Upper lobe of right lung (tissue), 1 donor: ENCODE measurements around the gene SLC36A3. TPM values are rescaled to one million over a fixed set of nuclear protein-coding genes. Genes with fewer than 3 reads are reported as not detected.
A peak's percentile ranks its signal among the peaks of the same experiment; 100 is the strongest.

ENCODE experiments used
- ATAC-seq: fragments of 200-7000 bp; cut with Tn5 transposase; one replicate; pipeline ENCODE4 v1.9.1; 2020; ENCODE audit warnings: mild to moderate bottlenecking, moderate library complexity
- DNase-seq: peaks from one replicate; pipeline ENCODE4 v3.0.0-alpha.2; 2020
- H3K27ac ChIP-seq: fragments of 200-600 bp; one replicate; pipeline ENCODE4 v1.8.0; 2022
- H3K27me3 ChIP-seq: fragments of 200-600 bp; one replicate; pipeline ENCODE4 v1.8.0; 2022; ENCODE audit warnings: mild to moderate bottlenecking
- H3K36me3 ChIP-seq: fragments of 200-600 bp; one replicate; pipeline ENCODE4 v1.8.0; 2022
- H3K4me1 ChIP-seq: fragments of 200-600 bp; one replicate; pipeline ENCODE4 v1.8.0; 2022
- H3K4me3 ChIP-seq: fragments of 200-600 bp; one replicate; pipeline ENCODE4 v1.8.0; 2022; ENCODE audit warnings: mild to moderate bottlenecking
- H3K9me3 ChIP-seq: fragments of 200-600 bp; one replicate; pipeline ENCODE4 v1.8.0; 2022
- intact Hi-C: fragments of 100-400 bp; cut with DNase I; formaldehyde crosslinking; loops from one replicate; pipeline ENCODE4 v1.11.0; 2022
- total RNA-seq: library from RNA; stranded (reverse); fragmentation: NEBNext Ultra II Directional; extraction: Animal tissue kit (Norgen Biotek cat#: 25700); gene quantifications from one replicate; pipeline ENCODE4 v1.2.1, GENCODE V29; 2021
- TF ChIP-seq, protein P1 (sequence below): fragments of 200-600 bp; IDR thresholded peaks from one replicate; pipeline ENCODE4 v1.8.0; 2022; ENCODE audit warnings: antibody characterized with exemption
- donor health status: DM: no; HTN: yes; CAD: no; lungs with severe emphysema.

SLC36A3 gene
- total RNA-seq, 1 donor from 2014 or later = not detected

DNA sequence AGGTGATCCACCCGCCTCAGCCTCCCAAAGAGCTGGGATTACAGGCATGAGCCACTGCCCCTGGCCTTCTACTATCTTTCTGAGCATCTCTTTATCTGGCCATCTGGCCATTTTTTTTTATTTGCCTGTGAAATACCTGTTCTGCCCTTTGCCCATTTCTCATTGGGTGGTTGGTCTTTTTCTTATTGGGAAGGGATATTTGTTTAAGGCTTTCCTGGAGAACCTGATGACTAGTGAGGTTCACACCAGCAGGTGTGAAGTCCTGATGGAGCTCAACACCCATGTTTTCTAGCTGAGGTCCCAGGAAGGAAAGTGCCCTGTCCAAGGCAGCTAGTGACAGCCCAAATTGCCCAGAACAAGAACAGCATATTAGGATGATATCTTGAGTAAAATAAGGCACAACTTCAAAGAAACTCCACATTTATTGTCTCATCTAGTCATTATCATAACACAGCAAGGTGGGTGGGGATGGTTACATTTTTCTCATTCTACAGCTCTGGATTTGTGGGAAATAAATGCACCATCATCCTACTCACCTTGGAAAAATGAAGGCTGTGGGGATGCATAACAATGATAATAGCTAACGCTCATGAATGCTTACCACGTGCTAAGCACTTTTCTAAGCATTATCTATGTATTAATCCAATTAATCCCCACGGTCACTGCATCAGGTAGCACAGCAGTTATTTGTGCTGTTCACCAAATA lies 20.3 kb downstream of the SLC36A3 start:
- TF ChIP-seq, protein P1, sequence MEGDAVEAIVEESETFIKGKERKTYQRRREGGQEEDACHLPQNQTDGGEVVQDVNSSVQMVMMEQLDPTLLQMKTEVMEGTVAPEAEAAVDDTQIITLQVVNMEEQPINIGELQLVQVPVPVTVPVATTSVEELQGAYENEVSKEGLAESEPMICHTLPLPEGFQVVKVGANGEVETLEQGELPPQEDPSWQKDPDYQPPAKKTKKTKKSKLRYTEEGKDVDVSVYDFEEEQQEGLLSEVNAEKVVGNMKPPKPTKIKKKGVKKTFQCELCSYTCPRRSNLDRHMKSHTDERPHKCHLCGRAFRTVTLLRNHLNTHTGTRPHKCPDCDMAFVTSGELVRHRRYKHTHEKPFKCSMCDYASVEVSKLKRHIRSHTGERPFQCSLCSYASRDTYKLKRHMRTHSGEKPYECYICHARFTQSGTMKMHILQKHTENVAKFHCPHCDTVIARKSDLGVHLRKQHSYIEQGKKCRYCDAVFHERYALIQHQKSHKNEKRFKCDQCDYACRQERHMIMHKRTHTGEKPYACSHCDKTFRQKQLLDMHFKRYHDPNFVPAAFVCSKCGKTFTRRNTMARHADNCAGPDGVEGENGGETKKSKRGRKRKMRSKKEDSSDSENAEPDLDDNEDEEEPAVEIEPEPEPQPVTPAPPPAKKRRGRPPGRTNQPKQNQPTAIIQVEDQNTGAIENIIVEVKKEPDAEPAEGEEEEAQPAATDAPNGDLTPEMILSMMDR = no peak
- Histone ChIP-seq H3K4me3 (no peak overlapping the region), H3K4me1 (no peaks in the 10 kb centered on the region), H3K27me3 (no peaks in the 10 kb centered on the region), H3K36me3 (no peaks in the 10 kb centered on the region), H3K9me3 (no peaks in the 10 kb centered on the region), H3K27ac (no peak overlapping the region)
- ATAC-seq (no peak), DNase-seq (no peak)
- intact Hi-C loops = no loop called here

DNA sequence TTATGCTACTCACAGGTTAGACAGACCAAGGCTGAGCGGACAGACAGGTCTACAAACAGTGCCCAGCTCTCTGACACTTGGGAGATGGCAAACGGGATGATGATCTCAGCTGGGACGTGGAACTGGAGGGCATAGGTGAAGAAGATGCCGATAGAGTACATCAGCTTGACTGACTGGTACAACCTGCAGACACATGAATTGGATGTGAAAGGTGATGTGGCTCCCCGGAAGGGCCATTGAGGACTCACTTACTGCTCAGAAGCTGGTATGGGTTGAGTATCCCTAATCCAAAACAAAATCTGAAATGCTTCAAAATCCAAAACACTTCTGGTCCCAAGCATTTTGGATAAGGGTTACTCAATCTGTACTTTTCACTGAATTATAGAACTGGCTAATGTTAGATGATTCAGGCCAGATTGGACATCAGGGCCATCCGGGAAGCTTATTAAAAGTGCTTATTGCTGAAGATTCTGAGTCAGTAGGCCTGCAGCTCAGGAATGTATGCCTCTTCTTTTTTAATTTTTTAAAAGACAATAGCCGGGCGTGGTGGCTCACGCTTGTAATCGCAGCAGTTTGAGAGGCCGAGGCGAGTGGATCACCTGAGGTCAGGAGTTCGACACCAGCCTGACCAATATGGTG lies 22.4 kb downstream of the SLC36A3 start:
- Histone ChIP-seq H3K4me3 (no peak overlapping the region), H3K36me3 (no peaks in the 10 kb centered on the region), H3K27me3 (no peaks in the 10 kb centered on the region), H3K4me1 (no peaks in the 10 kb centered on the region), H3K9me3 (no peaks in the 10 kb centered on the region), H3K27ac (no peak overlapping the region)
- no peak for ATAC-seq
- TF ChIP-seq, protein P1 = no peak
- intact Hi-C loops = no loop called here
- no peak for DNase-seq

DNA sequence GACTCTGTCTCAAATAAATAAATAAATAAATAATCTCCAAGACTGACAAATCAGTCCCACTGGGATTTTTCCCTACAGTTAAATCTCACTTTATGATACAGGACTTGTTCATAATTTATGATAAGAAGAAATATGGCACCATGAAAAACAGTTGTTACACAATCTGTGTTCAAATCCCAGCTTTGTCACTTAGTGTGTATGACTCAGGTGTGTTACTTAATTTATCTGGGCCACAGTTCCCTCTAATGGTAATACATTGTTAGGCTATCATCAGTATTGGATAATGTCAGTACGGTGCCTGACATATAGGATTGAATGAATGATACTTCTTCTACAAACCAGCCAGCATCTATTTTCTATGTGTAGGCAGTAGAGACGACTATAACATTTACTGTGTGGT lies 23.1 kb downstream of the SLC36A3 start:
- Histone ChIP-seq H3K27me3 (no peaks in the 10 kb centered on the region), H3K4me3 (no peak overlapping the region), H3K36me3 (no peaks in the 10 kb centered on the region), H3K27ac (no peak overlapping the region), H3K9me3 (no peaks in the 10 kb centered on the region), H3K4me1 (no peaks in the 10 kb centered on the region)
- ATAC-seq (no peak), DNase-seq (no peak)
- TF ChIP-seq, protein P1 = no peak
- intact Hi-C loops = no loop called here

DNA sequence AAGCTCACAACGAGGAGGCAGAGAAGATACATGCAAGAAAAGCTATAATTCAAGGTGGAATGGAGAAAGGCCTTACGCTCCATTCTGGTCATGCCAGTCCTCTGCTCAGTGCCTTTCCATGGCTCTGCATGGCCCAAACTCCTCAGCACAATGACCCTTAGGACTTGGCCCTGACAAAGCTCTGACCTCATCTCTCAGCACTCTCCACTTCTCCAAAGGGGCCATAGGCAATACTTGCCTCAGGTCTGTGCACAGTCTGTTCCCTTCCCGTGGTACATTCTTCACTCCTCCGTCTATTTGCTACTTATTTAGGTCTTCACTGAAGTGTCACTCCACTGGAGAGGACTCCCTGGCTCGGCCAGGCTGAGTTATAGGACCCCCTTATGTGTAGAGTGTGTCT lies 24.7 kb downstream of the SLC36A3 start:
- H3K4me1 ChIP-seq = no peaks in the 10 kb centered on the region
- ATAC-seq = peak; percentile 57
- intact Hi-C loops = no loop called here
- H3K36me3 ChIP-seq = no peaks in the 10 kb centered on the region
- no peak overlapping the region for H3K4me3 ChIP-seq
- TF ChIP-seq, protein P1 = no peak
- H3K27ac ChIP-seq = no peak overlapping the region
- no peak for DNase-seq
- H3K27me3 ChIP-seq = no peaks in the 10 kb centered on the region
- no peaks in the 10 kb centered on the region for H3K9me3 ChIP-seq

DNA sequence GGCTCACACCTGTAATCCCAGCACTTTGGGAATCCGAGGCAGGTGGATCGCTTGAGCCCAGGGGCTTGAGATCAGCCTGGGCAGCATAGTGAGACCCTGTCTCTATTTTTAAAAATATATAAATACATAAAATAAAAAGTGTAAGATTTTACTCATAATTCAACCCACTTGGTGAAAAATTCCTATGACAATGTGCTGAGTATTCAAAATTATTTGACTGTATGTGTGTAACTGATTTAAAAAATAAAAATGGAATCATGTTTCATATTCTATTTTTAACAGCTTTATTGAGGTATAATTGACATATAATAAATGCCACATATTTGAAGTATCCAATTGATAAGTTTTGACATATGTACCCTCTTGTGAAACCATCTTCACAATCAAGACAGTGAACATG lies 27.8 kb downstream of the SLC36A3 start:
- no peaks in the 10 kb centered on the region for H3K4me1 ChIP-seq
- H3K4me3 ChIP-seq = no peak overlapping the region
- TF ChIP-seq, protein P1 = no peak
- no peaks in the 10 kb centered on the region for H3K36me3 ChIP-seq
- no peaks in the 10 kb centered on the region for H3K27me3 ChIP-seq
- H3K27ac ChIP-seq = no peak overlapping the region
- no peaks in the 10 kb centered on the region for H3K9me3 ChIP-seq
- DNase-seq = no peak
- no peak for ATAC-seq
- intact Hi-C loops = no loop called here
